HG03457 (cell line): ENCODE measurements around the gene ZNF121.

Experiments
- ATAC-seq: cut with Tn5 transposase; IDR thresholded peaks from one replicate; pipeline ENCODE4 v1.9.1; 2021; ENCODE audit warnings: moderate number of reproducible peaks; ENCODE audit not compliant: unreplicated experiment

ZNF121 gene

GRCh38 chr19:9538183-9539058 lies 45.9 kb downstream of the ZNF121 start, which contains the start of gene ZNF426:
TSS of gene ZNF426 (minus strand) at chr19:9538645. CDS start at chr19:9536232, 2,413 bp downstream.
- ATAC-seq = peak; percentile 71

- ATAC-seq = no peak
Observed at GRCh38 chr19:9535934-9536333, 48.4 kb downstream of the ZNF121 start.

GRCh38 chr19:9531933-9532332 lies 52.4 kb downstream of the ZNF121 start:
- no peak for ATAC-seq

GRCh38 chr19:9528757-9529336 lies 55.5 kb downstream of the ZNF121 start:
- ATAC-seq = no peak

GRCh38 chr19:9523885-9524474 lies 60.3 kb downstream of the ZNF121 start:
- ATAC-seq = no peak
